NCI-H1048 (cell line): Measurements from ENCODE around the gene KIAA0586.

Experiments
- DNase-seq: peaks from one replicate; lab custom pipeline; 2025; lab: John Stamatoyannopoulos, UW

KIAA0586 gene

DNA sequence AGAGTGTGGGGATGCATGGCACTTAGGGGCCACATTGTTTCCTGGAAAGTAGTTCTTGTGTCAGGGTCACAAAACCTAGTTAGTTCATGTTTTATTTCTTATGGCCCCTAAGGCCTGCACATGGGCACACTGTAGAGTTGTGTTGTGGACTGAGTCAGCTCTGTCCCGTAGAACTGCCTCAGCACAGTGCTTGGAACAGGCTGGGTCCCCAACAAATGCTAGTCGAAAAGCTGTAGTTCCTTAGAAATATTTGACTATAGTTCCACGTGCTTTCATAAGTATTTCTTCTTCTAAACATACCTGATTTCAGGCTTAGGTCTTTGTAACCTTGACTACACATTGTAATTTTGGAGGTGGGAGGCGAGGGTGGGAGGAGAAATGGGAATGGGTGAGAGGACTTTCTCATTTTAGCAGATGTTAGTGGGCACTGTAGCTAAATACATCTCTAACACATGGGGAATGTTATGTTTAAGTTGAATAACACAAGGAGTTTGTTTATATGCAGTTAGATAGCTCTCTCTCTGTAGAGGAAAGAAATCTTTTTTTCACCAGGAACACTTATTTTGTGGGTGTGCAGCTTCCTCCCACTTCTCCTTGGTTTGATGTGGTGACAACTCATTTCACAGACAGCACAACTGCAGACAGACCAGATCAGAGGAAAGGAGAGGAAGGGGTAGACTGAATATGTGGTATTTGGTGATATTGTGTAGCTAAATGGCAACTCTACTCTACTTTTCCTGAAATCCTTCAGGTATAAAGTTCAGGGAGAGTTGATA lies 170.7 kb downstream of the KIAA0586 start:
- no peak for DNase-seq

DNA sequence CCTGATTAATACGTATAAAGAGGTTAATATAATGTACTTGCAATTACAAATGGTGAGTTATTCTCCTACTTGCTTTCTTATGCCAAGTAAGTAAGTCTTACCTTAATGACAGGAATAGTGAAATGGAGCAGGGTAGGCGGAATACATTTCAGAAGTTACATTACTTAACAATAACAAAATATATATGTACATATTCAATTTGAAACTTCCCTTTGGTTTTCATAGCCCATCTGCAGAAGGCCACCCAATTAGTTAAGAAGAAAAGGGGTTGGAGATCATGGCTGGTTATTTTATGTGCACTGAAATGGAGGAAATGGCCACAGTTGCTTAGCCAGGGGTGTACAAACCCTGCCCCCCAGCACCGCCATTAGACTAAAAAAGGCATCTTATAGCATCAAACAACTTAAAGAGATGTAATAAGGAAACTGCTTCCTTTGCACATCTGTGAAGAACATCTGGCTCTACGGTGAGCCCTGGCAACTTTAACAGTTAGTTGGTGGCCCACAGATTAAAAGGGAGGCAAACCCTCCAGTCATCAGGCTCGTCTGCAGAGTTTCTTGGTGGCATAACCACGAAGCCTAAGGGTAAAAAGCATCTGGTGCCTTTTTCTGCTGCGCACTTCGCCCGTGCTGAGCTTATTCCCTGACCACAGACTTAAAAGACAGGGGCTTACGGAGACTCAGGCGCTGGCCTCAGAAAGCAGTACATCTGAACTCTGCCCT lies 171.4 kb downstream of the KIAA0586 start:
- DNase-seq = no peak

DNA sequence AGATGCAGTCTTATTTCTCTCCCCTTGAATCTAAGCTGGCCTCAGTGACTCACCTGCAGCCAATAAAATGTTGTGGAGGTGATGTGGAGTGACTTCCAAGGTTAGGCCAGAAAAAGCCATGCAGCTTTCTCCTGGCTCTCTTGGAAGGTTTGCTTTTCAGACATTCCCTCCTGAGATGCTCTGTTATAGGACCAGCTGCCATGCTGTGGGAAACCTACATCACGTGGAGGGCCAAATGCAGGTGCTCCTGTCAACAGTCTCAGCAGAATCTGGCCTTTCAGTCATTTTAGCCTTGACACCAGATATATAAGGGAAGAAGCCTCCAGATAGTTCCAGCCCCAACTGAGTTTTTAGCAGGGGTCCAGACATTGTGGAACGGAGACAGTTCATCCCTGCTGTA lies 172.2 kb downstream of the KIAA0586 start:
- DNase-seq = no peak
